Smooth muscle cell (in vitro differentiated cells): ENCODE results near the gene GDF9. TPM values are rescaled to one million over a fixed set of nuclear protein-coding genes. Genes with fewer than 3 reads are reported as not detected.
A peak's percentile ranks its signal among the peaks of the same experiment; 100 is the strongest.

ENCODE experiments used
- DNase-seq: peaks from one replicate; lab custom pipeline; 2025; ENCODE audit not compliant: unreplicated experiment; lab: John Stamatoyannopoulos, UW
- H2AFZ ChIP-seq: fragments of 200-600 bp; sonication (generic); 2 replicates; pipeline ENCODE4 v1.6.0; 2016; ENCODE audit warnings: antibody characterized with exemption, low read depth, mild to moderate bottlenecking
- H3F3A ChIP-seq: fragments of 200-600 bp; sonication (generic); 2 replicates; pipeline ENCODE4 v1.6.0; 2017; ENCODE audit warnings: antibody characterized with exemption, low read depth
- H3K27ac ChIP-seq: fragments of 200-600 bp; sonication (generic); 2 replicates; pipeline ENCODE4 v1.5.1; 2016; ENCODE audit warnings: low read depth, mild to moderate bottlenecking
- H3K27me3 ChIP-seq: fragments of 200-600 bp; sonication (generic); 2 replicates; pipeline ENCODE4 v1.6.1; 2016; ENCODE audit warnings: low read depth, mild to moderate bottlenecking
- H3K36me3 ChIP-seq: fragments of 200-600 bp; sonication (generic); 2 replicates; pipeline ENCODE4 v1.5.1; 2016; ENCODE audit warnings: low read depth
- H3K4me1 ChIP-seq: fragments of 200-600 bp; sonication (generic); 2 replicates; pipeline ENCODE4 v1.5.1; 2016; ENCODE audit warnings: low read depth
- H3K4me2 ChIP-seq: fragments of 200-600 bp; sonication (generic); 2 replicates; pipeline ENCODE4 v1.6.0; 2016; ENCODE audit warnings: mild to moderate bottlenecking
- H3K4me3 ChIP-seq: fragments of 200-600 bp; sonication (generic); 2 replicates; pipeline ENCODE4 v1.5.1; 2016; ENCODE audit warnings: mild to moderate bottlenecking
- H3K79me2 ChIP-seq: fragments of 200-600 bp; sonication (generic); 2 replicates; pipeline ENCODE4 v1.6.0; 2016; ENCODE audit warnings: low read depth, mild to moderate bottlenecking
- H3K9ac ChIP-seq: fragments of 200-600 bp; sonication (generic); 2 replicates; pipeline ENCODE4 v1.6.0; 2016; ENCODE audit warnings: low read depth
- H3K9me3 ChIP-seq: fragments of 200-600 bp; sonication (generic); replicated peaks from 2 replicates; pipeline ENCODE4 v1.5.1; 2016; ENCODE audit warnings: low read depth
- H4K20me1 ChIP-seq: fragments of 200-600 bp; sonication (generic); 2 replicates; pipeline ENCODE4 v1.6.0; 2016; ENCODE audit warnings: low read depth
- WGBS: methylation state at CpG from one replicate; pipeline ENCODE4 v1.1.7; 2016; ENCODE audit warnings: low lambda C conversion rate; 5-methylcytosine and 5-hydroxymethylcytosine counted together
- polyA plus RNA-seq: library from polyadenylated mRNA; unstranded; fragments of >200 nt; fragmentation: Nextera tagmentation; extraction: Ambion mirVana; gene quantifications from 2 replicates; pipeline ENCODE4 v1.2.1, GENCODE V29; 2016
- total RNA-seq: library from RNA; depleted of rRNA; stranded (reverse); fragments of >200 nt; gene quantifications from 2 replicates; pipeline ENCODE4 v1.2.3, GENCODE V29; 2014
- TF ChIP-seq, protein P1 (sequence below): fragments of 200-600 bp; sonication (generic); IDR thresholded peaks from 2 replicates; pipeline ENCODE4 v1.5.1; 2017; ENCODE audit warnings: borderline replicate concordance, mild to moderate bottlenecking, antibody characterized with exemption; ENCODE audit not compliant: insufficient read depth, poor library complexity, severe bottlenecking

The GDF9 gene
- total and polyA plus RNA-seq, 2 experiments from 2014 or later = 0.46 to 1.9 TPM

DNA sequence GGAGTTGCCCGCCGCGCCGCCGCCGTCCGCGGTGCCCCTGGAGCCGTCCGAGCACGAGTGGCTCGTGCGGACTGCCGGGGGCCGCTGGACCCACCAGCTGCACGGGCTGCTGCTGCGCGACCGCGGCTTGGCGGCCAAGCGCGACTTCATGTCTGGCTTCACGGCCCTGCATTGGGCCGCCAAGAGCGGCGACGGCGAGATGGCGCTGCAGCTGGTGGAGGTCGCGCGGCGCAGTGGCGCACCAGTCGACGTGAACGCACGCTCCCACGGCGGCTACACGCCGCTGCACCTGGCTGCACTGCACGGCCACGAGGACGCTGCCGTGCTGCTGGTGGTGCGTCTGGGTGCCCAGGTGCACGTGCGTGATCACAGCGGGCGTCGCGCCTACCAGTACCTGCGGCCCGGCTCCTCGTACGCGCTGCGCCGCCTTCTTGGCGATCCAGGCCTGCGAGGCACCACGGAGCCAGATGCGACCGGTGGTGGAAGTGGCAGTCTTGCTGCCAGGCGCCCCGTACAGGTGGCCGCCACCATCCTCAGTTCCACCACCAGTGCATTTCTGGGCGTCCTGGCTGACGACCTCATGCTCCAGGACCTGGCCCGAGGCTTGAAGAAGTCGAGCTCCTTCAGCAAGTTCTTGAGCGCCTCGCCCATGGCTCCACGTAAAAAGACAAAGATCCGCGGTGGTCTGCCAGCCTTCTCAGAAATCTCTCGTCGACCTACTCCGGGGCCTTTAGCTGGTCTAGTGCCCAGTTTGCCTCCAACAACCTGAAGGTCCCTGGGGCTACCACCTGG is 51.6 kb downstream of the GDF9 start:
- no peak for DNase-seq
- TF ChIP-seq, protein P1, sequence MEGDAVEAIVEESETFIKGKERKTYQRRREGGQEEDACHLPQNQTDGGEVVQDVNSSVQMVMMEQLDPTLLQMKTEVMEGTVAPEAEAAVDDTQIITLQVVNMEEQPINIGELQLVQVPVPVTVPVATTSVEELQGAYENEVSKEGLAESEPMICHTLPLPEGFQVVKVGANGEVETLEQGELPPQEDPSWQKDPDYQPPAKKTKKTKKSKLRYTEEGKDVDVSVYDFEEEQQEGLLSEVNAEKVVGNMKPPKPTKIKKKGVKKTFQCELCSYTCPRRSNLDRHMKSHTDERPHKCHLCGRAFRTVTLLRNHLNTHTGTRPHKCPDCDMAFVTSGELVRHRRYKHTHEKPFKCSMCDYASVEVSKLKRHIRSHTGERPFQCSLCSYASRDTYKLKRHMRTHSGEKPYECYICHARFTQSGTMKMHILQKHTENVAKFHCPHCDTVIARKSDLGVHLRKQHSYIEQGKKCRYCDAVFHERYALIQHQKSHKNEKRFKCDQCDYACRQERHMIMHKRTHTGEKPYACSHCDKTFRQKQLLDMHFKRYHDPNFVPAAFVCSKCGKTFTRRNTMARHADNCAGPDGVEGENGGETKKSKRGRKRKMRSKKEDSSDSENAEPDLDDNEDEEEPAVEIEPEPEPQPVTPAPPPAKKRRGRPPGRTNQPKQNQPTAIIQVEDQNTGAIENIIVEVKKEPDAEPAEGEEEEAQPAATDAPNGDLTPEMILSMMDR = no peak
- Histone ChIP-seq H3K79me2 (no peaks in the 10 kb centered on the region), H4K20me1 (no peaks in the 10 kb centered on the region), H3F3A (no peaks in the 10 kb centered on the region), H3K4me3 (peak overlapping the region; percentile 50), H3K36me3 (no peaks in the 10 kb centered on the region), H3K4me1 (peaks cover 3% of the 10 kb centered on the region), H3K27me3 (peaks cover 45% of the 10 kb centered on the region), H2AFZ (peak overlapping the region; percentile 62), H3K4me2 (peak overlapping the region; percentile 84), H3K27ac (no peak overlapping the region), H3K9ac (no peak overlapping the region), H3K9me3 (no peaks in the 10 kb centered on the region)
- 52% methylated on average over 74 of the region's 81 CpGs for WGBS

DNA sequence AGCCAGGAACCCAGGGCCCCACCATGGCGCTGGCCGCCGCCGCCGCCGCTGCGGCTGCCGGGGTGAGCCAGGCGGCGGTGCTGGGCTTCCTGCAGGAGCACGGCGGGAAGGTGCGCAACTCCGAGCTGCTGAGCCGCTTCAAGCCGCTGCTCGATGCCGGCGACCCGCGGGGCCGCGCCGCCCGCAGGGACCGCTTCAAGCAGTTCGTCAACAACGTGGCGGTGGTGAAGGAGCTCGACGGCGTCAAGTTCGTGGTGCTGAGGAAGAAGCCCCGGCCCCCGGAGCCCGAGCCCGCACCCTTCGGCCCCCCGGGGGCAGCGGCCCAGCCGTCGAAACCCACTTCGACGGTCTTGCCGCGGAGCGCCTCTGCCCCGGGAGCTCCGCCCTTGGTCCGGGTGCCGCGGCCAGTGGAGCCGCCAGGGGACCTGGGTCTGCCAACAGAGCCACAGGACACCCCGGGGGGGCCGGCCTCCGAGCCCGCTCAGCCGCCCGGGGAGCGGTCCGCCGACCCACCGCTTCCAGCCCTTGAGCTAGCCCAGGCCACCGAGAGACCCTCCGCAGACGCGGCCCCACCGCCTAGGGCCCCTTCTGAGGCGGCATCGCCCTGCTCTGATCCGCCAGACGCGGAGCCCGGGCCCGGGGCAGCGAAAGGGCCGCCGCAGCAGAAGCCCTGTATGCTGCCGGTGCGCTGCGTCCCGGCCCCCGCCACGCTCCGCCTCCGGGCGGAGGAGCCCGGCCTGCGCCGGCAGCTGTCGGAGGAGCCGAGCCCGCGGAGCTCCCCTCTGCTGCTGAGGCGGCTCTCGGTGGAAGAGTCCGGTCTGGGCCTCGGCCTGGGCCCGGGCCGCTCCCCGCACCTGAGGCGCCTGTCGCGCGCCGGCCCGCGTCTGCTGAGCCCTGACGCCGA is 52.4 kb downstream of the GDF9 start:
- H3K27ac ChIP-seq = no peak overlapping the region
- peak overlapping the region; percentile 62 for H2AFZ ChIP-seq
- H3K79me2 ChIP-seq = no peaks in the 10 kb centered on the region
- H3K36me3 ChIP-seq = no peaks in the 10 kb centered on the region
- WGBS = 6% methylated on average over 102 of the region's 110 CpGs
- peaks cover 45% of the 10 kb centered on the region for H3K27me3 ChIP-seq
- peak overlapping the region; percentile 50 for H3K4me3 ChIP-seq
- TF ChIP-seq, protein P1 = no peak
- H3K4me1 ChIP-seq = peaks cover 3% of the 10 kb centered on the region
- H3F3A ChIP-seq = no peaks in the 10 kb centered on the region
- H4K20me1 ChIP-seq = no peaks in the 10 kb centered on the region
- H3K9me3 ChIP-seq = no peaks in the 10 kb centered on the region
- DNase-seq = no peak
- no peak overlapping the region for H3K9ac ChIP-seq
- peak overlapping the region; percentile 84 for H3K4me2 ChIP-seq

DNA sequence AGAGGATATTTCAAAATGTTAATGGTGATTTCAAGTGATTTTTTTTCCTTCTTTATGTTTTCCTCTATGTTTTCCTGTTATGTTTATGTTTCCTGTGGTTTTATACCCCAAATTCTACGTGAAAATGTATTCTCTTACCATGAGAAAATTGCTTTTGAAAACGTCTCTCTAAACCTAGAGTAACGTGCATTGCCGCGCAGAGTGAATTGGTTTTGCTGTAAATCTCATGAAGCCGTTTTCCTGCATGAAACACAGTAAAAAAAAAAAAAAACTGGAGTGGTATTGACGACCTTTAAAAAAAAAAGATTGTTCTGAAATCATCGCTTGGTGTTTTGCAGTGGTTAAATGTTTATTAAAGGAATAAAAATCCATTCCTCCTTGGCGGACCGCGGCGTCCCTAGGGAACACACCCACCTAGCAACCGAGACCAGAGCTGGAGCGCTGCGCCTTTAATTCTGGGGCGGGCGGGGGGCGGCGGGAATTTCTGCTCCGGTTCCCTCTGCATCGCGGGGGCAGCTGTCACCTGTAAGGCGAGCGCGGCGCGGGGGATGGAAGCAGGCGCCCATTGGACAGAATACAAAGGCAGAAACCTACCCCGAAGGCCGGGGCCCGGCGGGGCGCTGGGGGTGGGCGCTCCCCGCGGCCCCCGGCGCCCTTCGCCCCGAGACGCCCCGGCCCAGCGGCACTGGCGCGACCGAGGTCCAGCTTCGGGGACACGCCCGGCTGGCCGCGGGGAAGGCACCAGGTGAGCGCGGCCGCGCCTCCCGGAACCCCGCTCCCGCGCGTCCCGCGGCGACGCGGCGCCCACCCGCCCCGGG is 53.3 kb downstream of the GDF9 start, which contains the start of gene SOWAHA:
SOWAHA (plus strand) TSS at position 522 of the 818 bp plus-strand sequence. CDS start 320 bp downstream, outside the sequence.
- Histone ChIP-seq H3K9me3 (no peaks in the 10 kb centered on the region), H3K27ac (no peak within 1 kb of the TSS), H3F3A (peaks cover 6% of the 10 kb centered on the region), H3K79me2 (no peaks in the 10 kb centered on the region), H3K4me1 (peaks cover 3% of the 10 kb centered on the region), H3K27me3 (peaks cover 45% of the 10 kb centered on the region), H2AFZ (peak within 1 kb of the TSS; percentile 62), H4K20me1 (no peaks in the 10 kb centered on the region), H3K9ac (no peak within 1 kb of the TSS), H3K4me2 (peak within 1 kb of the TSS; percentile 84), H3K4me3 (peak within 1 kb of the TSS; percentile 50), H3K36me3 (no peaks in the 10 kb centered on the region)
- WGBS = 5% methylated on average over 37 of the region's 68 CpGs
- TF ChIP-seq, protein P1 = no peak
- DNase-seq = no peak
